ENCODE measurements around the gene AKR1D1.

- no peak for TF ChIP-seq EP300 (IDR thresholded peaks at IDR 0.05)
- TF ChIP-seq CTCF (IDR thresholded peaks at IDR 0.05) = no peak
- TF ChIP-seq ZFP36 (IDR thresholded peaks at IDR 0.05; ENCODE audit: borderline replicate concordance, partially characterized antibody) = no peak
- no peak for TF ChIP-seq POLR2A (IDR thresholded peaks at IDR 0.05; ENCODE audit: low read length)
- TF ChIP-seq RCOR1 (IDR thresholded peaks at IDR 0.05; ENCODE audit: low read depth, low read length) = no peak
- no peak for TF ChIP-seq MAX (IDR thresholded peaks at IDR 0.05)
- no peak for TF ChIP-seq CHD2 (IDR thresholded peaks at IDR 0.05; ENCODE audit: low read length, partially characterized antibody)
These were observed 47.1 kb upstream of the AKR1D1 start for GRCh38 chr7:138029126-138029525.
